Amniotic epithelial cell (primary cell): Measurements from ENCODE around the gene OR7C2.

Experiments
- DNase-seq: peaks from one replicate; pipeline ENCODE4 v3.0.0-alpha.2; 2010; ENCODE audit warnings: low read depth

Gene OR7C2

GRCh38 chr19:14979476-14980255, 38.4 kb downstream of the OR7C2 start, which contains the start of gene SLC1A6:
Gene SLC1A6 (minus strand): TSS chr19:14979864. CDS start chr19:14972910, 6,954 bp downstream.
- DNase-seq, result no peak

GRCh38 chr19:14985133-14985532, 43.8 kb downstream of the OR7C2 start:
- DNase-seq, result no peak
